GDM1 (cell line): ENCODE data around the gene KCNK7.

Experiments used
- DNase-seq: peaks from one replicate; lab custom pipeline; 2025; lab: John Stamatoyannopoulos, UW

The KCNK7 gene

GRCh38 chr11:65625628-65626342 lies 30.2 kb upstream of the KCNK7 start:
- peak; percentile 27 for DNase-seq

- no peak for DNase-seq
Observed at GRCh38 chr11:65624931-65625627, 29.5 kb upstream of the KCNK7 start.

GRCh38 chr11:65623852-65624616 lies 28.4 kb upstream of the KCNK7 start:
- no peak for DNase-seq

- no peak for DNase-seq
Observed at GRCh38 chr11:65623177-65623576, 27.6 kb upstream of the KCNK7 start.

- no peak for DNase-seq
Observed at GRCh38 chr11:65622011-65622410, 26.4 kb upstream of the KCNK7 start.

GRCh38 chr11:65621460-65621859 lies 25.9 kb upstream of the KCNK7 start:
- DNase-seq = no peak

GRCh38 chr11:65620666-65621065 lies 25.1 kb upstream of the KCNK7 start:
- no peak for DNase-seq

- no peak for DNase-seq
Observed at GRCh38 chr11:65619281-65619928, 23.8 kb upstream of the KCNK7 start.

GRCh38 chr11:65618763-65619162 lies 23.2 kb upstream of the KCNK7 start:
- no peak for DNase-seq

GRCh38 chr11:65617990-65618751 lies 22.6 kb upstream of the KCNK7 start:
- no peak for DNase-seq

GRCh38 chr11:65617136-65617850 lies 21.7 kb upstream of the KCNK7 start:
- DNase-seq = no peak

- DNase-seq = no peak
Observed at GRCh38 chr11:65616575-65617001, 21.0 kb upstream of the KCNK7 start.

GRCh38 chr11:65615950-65616574 lies 20.5 kb upstream of the KCNK7 start:
- no peak for DNase-seq

GRCh38 chr11:65615229-65615949 lies 19.8 kb upstream of the KCNK7 start, which contains the start of gene PCNX3:
TSS of gene PCNX3 (plus strand) at chr11:65615776. CDS start at chr11:65616312, 536 bp downstream.
- peak; percentile 100 for DNase-seq

GRCh38 chr11:65613091-65613928 lies 17.7 kb upstream of the KCNK7 start:
- DNase-seq = no peak

GRCh38 chr11:65612691-65613090 lies 17.1 kb upstream of the KCNK7 start:
- no peak for DNase-seq

GRCh38 chr11:65611758-65612603 lies 16.4 kb upstream of the KCNK7 start:
- no peak for DNase-seq
